DOHH2 (cell line): ENCODE data around the gene ARSD.

Experiments used
- CTCF ChIP-seq: fragments of 200-600 bp; sonication (generic); IDR thresholded peaks from one replicate; pipeline ENCODE4 v1.5.1; 2014; ENCODE audit warnings: antibody characterized with exemption, mild to moderate bottlenecking, low read depth, low read length; ENCODE audit not compliant: poor library complexity, severe bottlenecking
- EZH2phosphoT487 ChIP-seq: fragments of 200-600 bp; sonication (generic); IDR thresholded peaks from 2 replicates; pipeline ENCODE4 v1.6.1; 2017; ENCODE audit warnings: borderline replicate concordance, mild to moderate bottlenecking, antibody characterized with exemption, low read length, moderate library complexity, mixed read lengths

- TF ChIP-seq CTCF: no peak
- no peak for TF ChIP-seq EZH2phosphoT487
These were observed 65.5 kb downstream of the ARSD start for GRCh38 chrX:2863646-2864045.
